ENCODE measurements around the gene BICDL1.
A peak's percentile ranks its signal among the peaks of the same experiment; 100 is the strongest.

The BICDL1 gene

GRCh38 chr12:120125792-120126634 lies 137.0 kb downstream of the BICDL1 start:
- H3K36me3 Mint-ChIP-seq (ENCODE audit: insufficient read depth): peaks cover 35% of the 10 kb centered on the region
- H3K9me3 Mint-ChIP-seq: no peaks in the 10 kb centered on the region
- ATAC-seq (replicated peaks) (no peak), DNase-seq (no peak)
- H3K4me1 Mint-ChIP-seq (ENCODE audit: low read depth in 2 of 2): peaks cover 18% of the 10 kb centered on the region in 2 donors
- H3K4me3 Mint-ChIP-seq: no peak overlapping the region
- H3K27me3 Mint-ChIP-seq: no peaks in the 10 kb centered on the region
- peak overlapping the region; percentile 16 to 41 for H3K27ac Mint-ChIP-seq

DNA sequence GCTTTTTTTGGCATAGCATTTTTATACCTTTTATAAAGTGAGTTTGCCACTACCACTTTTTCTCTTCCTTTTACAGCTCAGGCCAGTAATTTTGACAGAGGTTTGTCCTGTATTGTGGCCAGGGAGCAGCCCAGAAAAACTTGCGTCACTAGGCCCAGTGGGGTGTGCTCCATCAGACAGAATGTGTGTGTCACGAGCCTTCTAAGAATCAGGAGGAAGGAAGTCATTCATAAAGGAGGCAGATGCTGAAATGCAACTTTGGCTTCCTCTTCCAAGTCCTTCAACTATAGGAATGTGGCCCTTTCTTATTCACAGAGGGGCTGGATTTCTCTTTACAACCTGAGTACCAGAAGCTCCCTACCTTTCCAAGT lies 137.6 kb downstream of the BICDL1 start:
- H3K36me3 Mint-ChIP-seq (ENCODE audit: insufficient read depth): peaks cover 41% of the 10 kb centered on the region
- H3K27ac Mint-ChIP-seq: peak overlapping the region in 1 of 2 donors; percentile 41
- H3K9me3 Mint-ChIP-seq: no peaks in the 10 kb centered on the region
- H3K4me3 Mint-ChIP-seq: no peak overlapping the region
- ATAC-seq (replicated peaks): no peak
- no peaks in the 10 kb centered on the region for H3K27me3 Mint-ChIP-seq
- peaks cover 12 to 17% of the 10 kb centered on the region in 2 donors for H3K4me1 Mint-ChIP-seq (ENCODE audit: low read depth in 2 of 2)
- DNase-seq: no peak

DNA sequence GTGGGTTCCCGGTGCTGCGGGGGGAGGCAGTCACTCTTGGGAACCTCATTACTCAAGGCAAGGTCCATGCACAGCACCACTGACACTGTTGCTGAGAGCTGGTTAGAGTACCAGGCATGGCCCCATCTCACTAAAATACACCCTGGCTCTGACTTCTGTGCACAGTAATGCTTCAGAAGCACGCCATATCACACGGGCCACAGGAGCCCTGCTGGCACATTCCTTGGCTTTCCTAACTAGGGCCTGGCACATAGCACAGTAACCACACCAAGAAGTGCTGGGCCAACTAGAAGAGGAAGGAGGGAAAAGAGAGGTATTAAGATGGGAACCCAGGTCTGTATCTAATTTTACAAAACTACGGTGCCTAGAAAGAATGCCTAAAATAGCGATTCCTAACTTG lies 141.0 kb downstream of the BICDL1 start:
- no peaks in the 10 kb centered on the region for H3K27me3 Mint-ChIP-seq
- H3K36me3 Mint-ChIP-seq (ENCODE audit: insufficient read depth): peaks cover 57% of the 10 kb centered on the region
- no peak for DNase-seq
- no peaks in the 10 kb centered on the region for H3K9me3 Mint-ChIP-seq
- peak overlapping the region in 1 of 2 donors; percentile 90 for H3K27ac Mint-ChIP-seq
- H3K4me3 Mint-ChIP-seq: no peak overlapping the region
- ATAC-seq (replicated peaks): no peak
- peaks cover 0 to 2% of the 10 kb centered on the region in 2 donors for H3K4me1 Mint-ChIP-seq (ENCODE audit: low read depth in 2 of 2)

DNA sequence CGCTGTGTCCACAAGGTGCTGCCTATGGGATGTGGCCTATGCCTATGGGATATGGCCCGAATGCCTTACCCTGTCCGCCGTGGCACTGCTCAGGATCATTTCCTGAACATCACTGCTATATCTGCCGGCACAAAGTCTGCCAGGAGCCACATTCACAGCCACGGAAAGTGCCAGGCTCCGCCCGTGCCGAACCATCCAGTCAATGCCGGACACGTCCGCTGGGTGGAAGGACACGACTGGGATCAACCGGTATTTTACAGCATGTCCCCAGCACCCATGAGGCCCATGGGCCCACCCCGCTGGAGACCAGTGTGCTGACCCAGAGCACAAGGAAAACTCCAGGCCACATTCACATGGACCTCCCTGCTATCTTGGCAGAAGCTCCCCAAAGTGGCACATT lies 142.1 kb downstream of the BICDL1 start:
- no peak overlapping the region for H3K27ac Mint-ChIP-seq
- no peaks in the 10 kb centered on the region for H3K27me3 Mint-ChIP-seq
- ATAC-seq (replicated peaks) (no peak), DNase-seq (no peak)
- no peaks in the 10 kb centered on the region for H3K9me3 Mint-ChIP-seq
- H3K36me3 Mint-ChIP-seq (ENCODE audit: insufficient read depth): peaks cover 68% of the 10 kb centered on the region
- no peak overlapping the region for H3K4me3 Mint-ChIP-seq
- peaks cover 0 to 2% of the 10 kb centered on the region in 2 donors for H3K4me1 Mint-ChIP-seq (ENCODE audit: low read depth in 2 of 2)

- no peak for DNase-seq
- no peak overlapping the region for H3K27ac Mint-ChIP-seq
Measured at GRCh38 chr12:120132054-120132836, 143.2 kb downstream of the BICDL1 start.

GRCh38 chr12:120132863-120133385 lies 143.9 kb downstream of the BICDL1 start:
- Mint-ChIP-seq H3K36me3 (ENCODE audit: insufficient read depth) (peaks cover 77% of the 10 kb centered on the region), H3K4me3 (no peak overlapping the region), H3K27ac (no peak overlapping the region), H3K4me1 (ENCODE audit: low read depth in 2 of 2) (peaks cover 0 to 2% of the 10 kb centered on the region in 2 donors), H3K9me3 (no peaks in the 10 kb centered on the region), H3K27me3 (no peaks in the 10 kb centered on the region)
- no peak for DNase-seq
- no peak for ATAC-seq (replicated peaks)

More at GRCh38 chr12:120132054-120132836, 143.2 kb downstream of the BICDL1 start:
- no peak overlapping the region for H3K4me3 Mint-ChIP-seq
- H3K4me1 Mint-ChIP-seq (ENCODE audit: low read depth in 2 of 2): peaks cover 0 to 2% of the 10 kb centered on the region in 2 donors
- H3K9me3 Mint-ChIP-seq: no peaks in the 10 kb centered on the region
- H3K36me3 Mint-ChIP-seq (ENCODE audit: insufficient read depth): peaks cover 79% of the 10 kb centered on the region
- ATAC-seq (replicated peaks): no peak
- H3K27me3 Mint-ChIP-seq: no peaks in the 10 kb centered on the region

DNA sequence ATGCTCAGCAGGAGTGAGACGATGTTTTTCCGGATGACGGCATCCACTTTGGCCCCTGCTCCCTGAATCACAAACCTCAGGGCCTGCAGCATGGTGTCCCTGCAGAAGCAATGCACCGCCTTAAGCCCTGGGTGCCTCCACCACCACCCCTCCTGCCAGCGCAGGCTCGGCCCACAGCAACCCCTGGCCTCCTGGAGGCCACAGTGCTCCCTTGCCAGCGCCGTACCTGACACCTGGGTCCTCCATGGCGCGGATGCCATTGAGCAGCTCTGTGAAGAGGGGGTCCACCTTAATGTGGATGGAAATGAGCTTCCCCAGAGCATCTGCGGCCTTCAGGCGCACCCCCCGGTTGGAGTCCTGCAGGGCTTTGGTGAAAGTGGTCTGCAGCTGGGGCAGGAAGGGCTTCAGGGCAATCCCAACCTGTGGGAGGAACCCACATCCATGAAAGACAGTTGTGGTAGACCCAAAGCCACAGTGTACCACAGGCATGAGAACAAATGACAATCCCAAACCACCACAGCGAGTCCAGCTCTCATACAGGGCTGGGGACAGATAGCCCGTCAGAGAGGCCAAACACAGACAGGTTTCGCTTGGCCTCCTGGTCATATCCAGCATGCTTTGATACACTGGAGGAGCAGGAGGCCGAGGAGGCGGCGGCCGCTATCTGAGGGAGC lies 145.4 kb downstream of the BICDL1 start:
- Mint-ChIP-seq H3K27ac (no peak overlapping the region), H3K27me3 (no peaks in the 10 kb centered on the region), H3K9me3 (no peaks in the 10 kb centered on the region), H3K4me1 (ENCODE audit: low read depth in 2 of 2) (peaks cover 0 to 2% of the 10 kb centered on the region in 2 donors), H3K4me3 (no peak overlapping the region), H3K36me3 (ENCODE audit: insufficient read depth) (peaks cover 73% of the 10 kb centered on the region)
- ATAC-seq (replicated peaks): no peak
- no peak for DNase-seq

- Mint-ChIP-seq H3K4me3 (no peak overlapping the region), H3K9me3 (no peaks in the 10 kb centered on the region), H3K27me3 (no peaks in the 10 kb centered on the region), H3K4me1 (ENCODE audit: low read depth in 2 of 2) (peaks cover 0 to 2% of the 10 kb centered on the region in 2 donors), H3K27ac (no peak overlapping the region), H3K36me3 (ENCODE audit: insufficient read depth) (peaks cover 69% of the 10 kb centered on the region)
- ATAC-seq (replicated peaks) (no peak), DNase-seq (no peak)
Measured at GRCh38 chr12:120136093-120136770, 147.2 kb downstream of the BICDL1 start.

GRCh38 chr12:120137833-120138232 lies 148.8 kb downstream of the BICDL1 start:
- peaks cover 77% of the 10 kb centered on the region for H3K36me3 Mint-ChIP-seq (ENCODE audit: insufficient read depth)
- H3K27me3 Mint-ChIP-seq: no peaks in the 10 kb centered on the region
- no peaks in the 10 kb centered on the region for H3K9me3 Mint-ChIP-seq
- no peak overlapping the region for H3K4me3 Mint-ChIP-seq
- H3K27ac Mint-ChIP-seq: no peak overlapping the region
- no peak for DNase-seq
- H3K4me1 Mint-ChIP-seq (ENCODE audit: low read depth in 2 of 2): no peaks in the 10 kb centered on the region
- ATAC-seq (replicated peaks): no peak

GRCh38 chr12:120138366-120138765 lies 149.3 kb downstream of the BICDL1 start:
- Mint-ChIP-seq H3K4me3 (no peak overlapping the region), H3K36me3 (ENCODE audit: insufficient read depth) (peaks cover 80% of the 10 kb centered on the region), H3K27ac (no peak overlapping the region), H3K4me1 (ENCODE audit: low read depth in 2 of 2) (no peaks in the 10 kb centered on the region), H3K27me3 (no peaks in the 10 kb centered on the region), H3K9me3 (no peaks in the 10 kb centered on the region)
- ATAC-seq (replicated peaks) (no peak), DNase-seq (no peak)

DNA sequence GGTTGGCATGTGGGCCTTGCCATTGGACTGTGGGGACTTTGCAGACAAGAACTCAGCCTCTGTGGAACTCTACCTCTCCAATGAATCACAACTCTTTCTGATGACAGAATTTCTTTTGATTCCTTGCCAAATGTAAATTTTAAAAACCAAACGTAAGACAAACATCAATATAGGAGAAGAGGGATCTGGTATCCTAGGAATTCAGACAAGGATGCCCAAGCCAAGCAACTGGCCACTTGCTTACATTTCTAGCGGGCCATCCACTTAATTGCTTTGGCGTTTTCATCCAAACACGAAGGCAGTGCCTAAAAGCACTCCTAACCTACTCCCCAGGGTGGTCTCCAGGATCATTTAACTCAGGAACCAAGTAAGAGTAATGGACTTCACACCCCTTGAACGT lies 150.9 kb downstream of the BICDL1 start:
- no peaks in the 10 kb centered on the region for H3K27me3 Mint-ChIP-seq
- DNase-seq (no peak), ATAC-seq (replicated peaks) (no peak)
- H3K9me3 Mint-ChIP-seq: no peaks in the 10 kb centered on the region
- H3K4me1 Mint-ChIP-seq (ENCODE audit: low read depth in 2 of 2): no peaks in the 10 kb centered on the region
- H3K4me3 Mint-ChIP-seq: no peak overlapping the region
- no peak overlapping the region for H3K27ac Mint-ChIP-seq
- H3K36me3 Mint-ChIP-seq (ENCODE audit: insufficient read depth): peaks cover 87% of the 10 kb centered on the region

DNA sequence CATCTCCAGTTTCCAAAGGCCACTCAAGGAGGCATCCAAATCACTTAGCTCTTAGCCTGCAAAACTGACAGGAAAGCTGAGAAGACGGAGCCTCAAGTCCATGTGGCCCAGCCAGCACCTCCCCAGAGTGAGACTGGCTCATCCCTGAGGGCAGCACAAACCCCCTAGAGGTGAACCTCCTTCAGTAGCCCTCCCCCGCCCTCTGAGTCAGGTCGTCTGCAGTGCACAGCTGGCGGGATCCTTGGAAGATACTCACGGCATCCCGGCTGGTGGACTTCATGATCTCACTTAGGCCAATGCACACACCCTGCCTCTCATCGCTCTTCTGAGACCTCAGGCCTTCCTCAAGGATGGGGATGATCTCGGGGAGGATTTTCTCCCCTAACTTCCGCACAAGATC lies 151.6 kb downstream of the BICDL1 start:
- Mint-ChIP-seq H3K9me3 (no peaks in the 10 kb centered on the region), H3K4me3 (no peak overlapping the region), H3K36me3 (ENCODE audit: insufficient read depth) (peaks cover 87% of the 10 kb centered on the region), H3K27ac (no peak overlapping the region), H3K27me3 (no peaks in the 10 kb centered on the region), H3K4me1 (ENCODE audit: low read depth in 2 of 2) (no peaks in the 10 kb centered on the region)
- DNase-seq (no peak), ATAC-seq (replicated peaks) (no peak)

DNA sequence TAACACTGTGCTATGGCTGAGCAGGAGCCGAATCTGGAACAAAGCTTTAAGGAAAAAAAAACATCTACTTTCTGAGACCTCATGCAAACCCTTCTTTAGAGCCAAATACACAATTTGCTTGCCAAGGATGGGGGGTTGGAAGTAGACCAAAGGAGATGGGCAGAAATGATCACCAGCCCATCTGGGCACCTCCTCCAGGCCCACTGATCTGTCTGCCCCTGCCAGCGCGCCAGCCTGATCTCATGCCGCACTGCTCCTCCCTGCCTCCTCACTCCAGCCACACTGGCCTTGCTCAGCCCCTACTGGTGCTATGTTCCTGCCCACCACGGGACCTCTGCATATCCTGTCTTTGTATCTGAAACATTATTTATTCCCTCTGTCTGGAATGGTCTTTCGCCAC lies 152.3 kb downstream of the BICDL1 start:
- Mint-ChIP-seq H3K36me3 (ENCODE audit: insufficient read depth) (peaks cover 85% of the 10 kb centered on the region), H3K4me3 (no peak overlapping the region), H3K27me3 (no peaks in the 10 kb centered on the region), H3K27ac (no peak overlapping the region), H3K9me3 (no peaks in the 10 kb centered on the region), H3K4me1 (ENCODE audit: low read depth in 2 of 2) (no peaks in the 10 kb centered on the region)
- no peak for ATAC-seq (replicated peaks)
- DNase-seq: no peak
